IMR-90 (cell line): Measurements from ENCODE around the gene CCDC88C. TPM values are rescaled to one million over a fixed set of nuclear protein-coding genes. Genes with fewer than 3 reads are reported as not detected.

Experiments
- ATAC-seq: fragments of 200-7000 bp; cut with Tn5 transposase; 2 replicates; pipeline ENCODE4 v1.9.1; 2020; ENCODE audit warnings: low read depth, mild to moderate bottlenecking, moderate library complexity
- BruUV-seq: library from RNA; stranded (reverse); fragments of 400-500 nt; replicated peaks from 2 replicates; lab custom pipeline; 2021; lab: Mats Ljungman, UMichigan
- CTCF ChIA-PET: fragments of 300-600 bp; formaldehyde crosslinking; extraction: SDS; loops from one replicate; lab custom pipeline; 2021; ENCODE audit warnings: antibody characterized with exemption; lab: Yijun Ruan, JAX
- POLR2A ChIA-PET: fragments of 300-600 bp; sonication (Branson Sonifier 250); formaldehyde crosslinking; loops from one replicate; lab custom pipeline; 2022; ENCODE audit warnings: antibody characterized with exemption; ENCODE audit not compliant: unreplicated experiment; lab: Charles Lee
- DNase-seq: peaks from one replicate; pipeline ENCODE4 v3.0.0; 2013
- H2AFZ ChIP-seq: replicated peaks from 2 replicates; pipeline ENCODE3; 2013; ENCODE audit warnings: low read length, mild to moderate bottlenecking; ENCODE audit not compliant: poor library complexity
- H2AK5ac ChIP-seq: 2 replicates; pipeline ENCODE4 v1.6.1; 2013; ENCODE audit warnings: low read depth, low read length, inconsistent platforms
- H2AK9ac ChIP-seq: replicated peaks from 2 replicates; pipeline ENCODE3; 2013; ENCODE audit warnings: mild to moderate bottlenecking, low read depth, low read length, moderate library complexity; ENCODE audit not compliant: poor library complexity
- H2BK120ac ChIP-seq: 2 replicates; pipeline ENCODE4 v1.6.1; 2013; ENCODE audit warnings: low read depth, low read length, inconsistent platforms
- H2BK15ac ChIP-seq: 3 replicates; pipeline ENCODE4 v1.6.1; 2013; ENCODE audit warnings: low read depth, low read length, inconsistent platforms
- H2BK20ac ChIP-seq: 2 replicates; pipeline ENCODE4 v1.6.1; 2013; ENCODE audit warnings: low read depth, mild to moderate bottlenecking, inconsistent platforms, low read length, moderate library complexity
- H2BK5ac ChIP-seq: 2 replicates; pipeline ENCODE4 v1.6.1; 2013; ENCODE audit warnings: mild to moderate bottlenecking, low read depth, low read length, inconsistent platforms; ENCODE audit not compliant: poor library complexity, severe bottlenecking
- H3K14ac ChIP-seq: replicated peaks from 2 replicates; pipeline ENCODE4 v1.6.1; 2013; ENCODE audit warnings: low read depth, low read length, inconsistent platforms
- H3K18ac ChIP-seq: 2 replicates; pipeline ENCODE4 v1.6.1; 2013; ENCODE audit warnings: low read depth, low read length, control low read depth
- H3K23ac ChIP-seq: 2 replicates; pipeline ENCODE4 v1.6.1; 2013; ENCODE audit warnings: low read depth, low read length, inconsistent platforms
- H3K27ac ChIP-seq: 2 replicates; pipeline ENCODE4 v1.5.1; 2013; ENCODE audit warnings: mild to moderate bottlenecking, control low read depth, low read length; ENCODE audit not compliant: insufficient read depth
- H3K27me3 ChIP-seq: 2 replicates; pipeline ENCODE4 v1.6.1; 2013; ENCODE audit warnings: low read length; ENCODE audit not compliant: control insufficient read depth, insufficient read depth
- H3K36me3 ChIP-seq: 2 replicates; pipeline ENCODE4 v1.6.1; 2013; ENCODE audit warnings: low read length, mixed read lengths; ENCODE audit not compliant: control insufficient read depth, insufficient read depth
- H3K4ac ChIP-seq: 2 replicates; pipeline ENCODE4 v1.6.1; 2013; ENCODE audit warnings: low read depth, low read length, inconsistent platforms
- H3K4me1 ChIP-seq: 2 replicates; pipeline ENCODE4 v1.6.1; 2013; ENCODE audit warnings: low read length, mixed read lengths; ENCODE audit not compliant: control insufficient read depth, insufficient read depth
- H3K4me2 ChIP-seq: 2 replicates; pipeline ENCODE4 v1.6.1; 2013; ENCODE audit warnings: low read depth, mild to moderate bottlenecking, control low read depth, low read length, moderate library complexity
- H3K4me3 ChIP-seq: 2 replicates; pipeline ENCODE4 v1.5.1; 2013; ENCODE audit warnings: low read depth, mild to moderate bottlenecking, control low read depth, low read length, moderate library complexity; ENCODE audit not compliant: insufficient read depth
- H3K56ac ChIP-seq: 2 replicates; pipeline ENCODE4 v1.6.1; 2013; ENCODE audit warnings: low read length, inconsistent platforms; ENCODE audit not compliant: insufficient read depth; ENCODE audit errors: extremely low read depth
- H3K79me1 ChIP-seq, 2 experiments: 2 replicates each; pipeline ENCODE4 v1.6.1; 2013; ENCODE audit warnings: low read length in 2 of 2, inconsistent platforms in 1 of 2, low read depth in 1 of 2
- H3K9ac ChIP-seq: 2 replicates; pipeline ENCODE4 v1.6.1; 2013; ENCODE audit warnings: low read depth, low read length, control low read depth
- H3K9me1 ChIP-seq: 2 replicates; pipeline ENCODE4 v1.6.1; 2013; ENCODE audit warnings: low read length, inconsistent platforms; ENCODE audit not compliant: insufficient read depth
- H3K9me3 ChIP-seq: 2 replicates; pipeline ENCODE4 v1.6.1; 2013; ENCODE audit warnings: low read length; ENCODE audit not compliant: control insufficient read depth, insufficient read depth
- H4K20me1 ChIP-seq: 2 replicates; pipeline ENCODE4 v1.6.1; 2013; ENCODE audit warnings: low read length, inconsistent platforms; ENCODE audit not compliant: insufficient read depth
- H4K5ac ChIP-seq: 2 replicates; pipeline ENCODE4 v1.6.1; 2013; ENCODE audit warnings: mild to moderate bottlenecking, low read depth, low read length, control low read depth
- H4K8ac ChIP-seq, 2 experiments: 2 replicates each; pipeline ENCODE4 v1.6.1; 2013; ENCODE audit warnings: low read depth in 2 of 2, low read length in 2 of 2, control low read depth in 1 of 2, inconsistent platforms in 1 of 2
- H4K91ac ChIP-seq: 2 replicates; pipeline ENCODE4 v1.6.1; 2013; ENCODE audit warnings: low read depth, low read length, inconsistent platforms; ENCODE audit not compliant: insufficient read depth
- BHLHE40 ChIP-seq: fragments of 150-350 bp; IDR thresholded peaks from 2 replicates; pipeline ENCODE4 v1.6.1; 2016; ENCODE audit warnings: mild to moderate bottlenecking, low read depth, low read length
- CHD1 ChIP-seq: IDR thresholded peaks from 2 replicates; pipeline ENCODE4 v1.6.1; 2012; ENCODE audit warnings: low read depth, low read length, improper control_type of control experiment
- ELK1 ChIP-seq: fragments of 150-350 bp; IDR thresholded peaks from 2 replicates; pipeline ENCODE4 v1.6.1; 2016; ENCODE audit warnings: low read depth, mild to moderate bottlenecking, low read length, moderate library complexity, borderline replicate concordance
- FOS ChIP-seq: fragments of 150-350 bp; IDR thresholded peaks from 2 replicates; pipeline ENCODE4 v1.6.1; 2016; ENCODE audit warnings: low read depth, low read length
- MAFK ChIP-seq: IDR thresholded peaks from 2 replicates; pipeline ENCODE4 v1.6.1; 2012; ENCODE audit warnings: low read depth, low read length, improper control_type of control experiment
- MAZ ChIP-seq: IDR thresholded peaks from 2 replicates; pipeline ENCODE4 v1.6.1; 2012; ENCODE audit warnings: low read depth, mild to moderate bottlenecking, low read length, improper control_type of control experiment, moderate library complexity, borderline replicate concordance
- MXI1 ChIP-seq: IDR thresholded peaks from 2 replicates; pipeline ENCODE4 v1.6.1; 2012; ENCODE audit warnings: low read depth, mild to moderate bottlenecking, low read length, moderate library complexity, borderline replicate concordance
- NFE2L2 ChIP-seq: fragments of 150-350 bp; IDR thresholded peaks from 2 replicates; pipeline ENCODE4 v1.6.1; 2016; ENCODE audit warnings: low read depth, mild to moderate bottlenecking, low read length
- POLR2A ChIP-seq: IDR thresholded peaks from 2 replicates; pipeline ENCODE4 v1.6.1; 2012; ENCODE audit warnings: mild to moderate bottlenecking, low read depth, low read length
- RFX5 ChIP-seq: IDR thresholded peaks from 2 replicates; pipeline ENCODE4 v1.8.0; 2012; ENCODE audit warnings: low read depth, mild to moderate bottlenecking, low read length, moderate library complexity
- SMC3 ChIP-seq: fragments of 150-350 bp; IDR thresholded peaks from 2 replicates; pipeline ENCODE4 v1.6.1; 2016; ENCODE audit warnings: low read depth, mild to moderate bottlenecking, antibody characterized with exemption, low read length, moderate library complexity
- USF2 ChIP-seq: fragments of 150-350 bp; IDR thresholded peaks from 2 replicates; pipeline ENCODE4 v1.6.1; 2017; ENCODE audit warnings: mild to moderate bottlenecking, antibody characterized with exemption, low read length, low read depth
- WGBS, 2 experiments: methylation state at CpG; one replicate each; pipeline versions ENCODE4 v1.1.5 to v1.1.7; 2013; ENCODE audit warnings: missing lambda C conversion rate in 2 of 2; ENCODE audit not compliant: insufficient read length in 1 of 2; ENCODE audit errors: extremely low coverage in 2 of 2; 5-methylcytosine and 5-hydroxymethylcytosine counted together
- dilution Hi-C: fragments of 300-500 bp; cut with HindIII; formaldehyde crosslinking; loops from one replicate; pipeline ENCODE4 v1.14.3; 2018; ENCODE audit warnings: low sequenced_read_pairs; ENCODE audit not compliant: unreplicated experiment
- in situ Hi-C: fragments of 300-500 bp; cut with MboI; formaldehyde crosslinking; loops from 3 replicates; pipeline ENCODE4 v1.14.3; 2019; ENCODE audit warnings: low sequenced_read_pairs, inconsistent platforms, mixed read lengths
- intact Hi-C: fragments of 100-400 bp; cut with micrococcal nuclease; formaldehyde crosslinking; loops from 2 replicates; pipeline ENCODE4 v1.10.0; 2022
- polyA plus RNA-seq, 3 experiments: library from polyadenylated mRNA; depleted of rRNA; stranded (reverse); fragments of >200 nt; gene quantifications; 2 replicates each; pipeline ENCODE4 v1.2.3, GENCODE V29; 2012; ENCODE audit warnings: low replicate concordance in 1 of 3
- total RNA-seq: library from RNA; depleted of rRNA; stranded (reverse); fragments of >200 nt; gene quantifications from 2 replicates; pipeline ENCODE4 v1.2.3, GENCODE V29; 2012
- TF ChIP-seq, protein P1 (sequence below): conservative IDR thresholded peaks from 2 replicates; pipeline ENCODE4 v1.5.1; 2012; ENCODE audit warnings: mild to moderate bottlenecking, low read depth, low read length, improper control_type of control experiment

CCDC88C gene
- total and polyA plus RNA-seq, 2 of the 4 experiments (the other 2 are of a cell fraction): 0.17 to 0.18 TPM

DNA sequence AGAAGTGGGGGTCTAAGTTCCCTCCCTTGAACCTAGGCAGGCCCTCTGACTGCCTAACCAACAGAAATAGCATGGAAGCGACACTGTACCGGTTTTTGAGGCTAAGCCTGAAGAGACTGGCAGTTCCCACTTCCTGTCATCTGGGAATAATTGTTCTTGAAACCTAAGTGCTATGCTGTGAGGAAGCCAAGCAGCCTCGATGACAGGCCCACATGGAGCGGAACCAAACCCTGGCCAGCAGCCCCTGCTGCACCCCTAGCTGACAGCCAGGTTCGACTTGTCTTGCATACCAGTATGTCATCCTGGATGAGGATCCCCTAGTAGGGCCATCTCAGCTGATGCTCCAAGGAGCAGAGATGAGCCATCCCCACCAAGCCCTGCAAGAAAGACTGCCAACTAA lies 166.7 kb downstream of the CCDC88C start:
- intact Hi-C loops: no loop called here

More for the DNA sequence above, 166.7 kb downstream of the CCDC88C start:
- Histone ChIP-seq H4K20me1 (no peaks in the 10 kb centered on the region), H3K9me3 (no peaks in the 10 kb centered on the region), H3K79me1 (no peaks in the 10 kb centered on the region), H3K14ac (no peak overlapping the region), H3K4me1 (peaks cover 2% of the 10 kb centered on the region; the same call in 1 of the 2 replicates), H2BK15ac (no peak overlapping the region), H3K4ac (no peak overlapping the region), H4K8ac (no peak overlapping the region), H3K4me2 (no peak overlapping the region), H2AK9ac (no peak overlapping the region), H4K91ac (no peak overlapping the region), H3K4me3 (no peak overlapping the region), H2BK120ac (no peak overlapping the region), H3K27ac (no peak overlapping the region), H3K9me1 (0 out of 2 replicates have a peak, but pooled peaks cover 5% of the 10 kb centered on the region), H4K5ac (no peak overlapping the region), H2BK5ac (no peak overlapping the region), H2AFZ (no peak overlapping the region), H3K23ac (no peak overlapping the region), H3K9ac (no peak overlapping the region), H2BK20ac (no peak overlapping the region), H3K27me3 (peaks cover 18% of the 10 kb centered on the region; the same call in 1 of the 2 replicates), H2AK5ac (no peak overlapping the region), H3K36me3 (no peaks in the 10 kb centered on the region), H3K56ac (no peak overlapping the region), H3K18ac (no peak overlapping the region)
- in situ Hi-C loops: no loop called here
- no TSS peak for BruUV-seq
- dilution Hi-C loops: no loop called here
- no peak for ATAC-seq
- CTCF ChIA-PET: no interaction called here
- DNase-seq: no peak
- 20% methylated on average over 1 of the region's 5 CpGs; no CpG with 5 or more reads in 1 of the 2 experiments for WGBS, 2 experiments
- POLR2A ChIA-PET: no interaction called here
- no peak for TF ChIP-seq MAZ
- TF ChIP-seq, protein P1, sequence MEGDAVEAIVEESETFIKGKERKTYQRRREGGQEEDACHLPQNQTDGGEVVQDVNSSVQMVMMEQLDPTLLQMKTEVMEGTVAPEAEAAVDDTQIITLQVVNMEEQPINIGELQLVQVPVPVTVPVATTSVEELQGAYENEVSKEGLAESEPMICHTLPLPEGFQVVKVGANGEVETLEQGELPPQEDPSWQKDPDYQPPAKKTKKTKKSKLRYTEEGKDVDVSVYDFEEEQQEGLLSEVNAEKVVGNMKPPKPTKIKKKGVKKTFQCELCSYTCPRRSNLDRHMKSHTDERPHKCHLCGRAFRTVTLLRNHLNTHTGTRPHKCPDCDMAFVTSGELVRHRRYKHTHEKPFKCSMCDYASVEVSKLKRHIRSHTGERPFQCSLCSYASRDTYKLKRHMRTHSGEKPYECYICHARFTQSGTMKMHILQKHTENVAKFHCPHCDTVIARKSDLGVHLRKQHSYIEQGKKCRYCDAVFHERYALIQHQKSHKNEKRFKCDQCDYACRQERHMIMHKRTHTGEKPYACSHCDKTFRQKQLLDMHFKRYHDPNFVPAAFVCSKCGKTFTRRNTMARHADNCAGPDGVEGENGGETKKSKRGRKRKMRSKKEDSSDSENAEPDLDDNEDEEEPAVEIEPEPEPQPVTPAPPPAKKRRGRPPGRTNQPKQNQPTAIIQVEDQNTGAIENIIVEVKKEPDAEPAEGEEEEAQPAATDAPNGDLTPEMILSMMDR: no peak
- TF ChIP-seq POLR2A: no peak
- no peak for TF ChIP-seq FOS
- no peak for TF ChIP-seq MAFK
- no peak for TF ChIP-seq MXI1
- no peak for TF ChIP-seq BHLHE40
- TF ChIP-seq ELK1: no peak
- no peak for TF ChIP-seq SMC3
- no peak for TF ChIP-seq USF2
- TF ChIP-seq CHD1: no peak
- no peak for TF ChIP-seq RFX5
- TF ChIP-seq NFE2L2: no peak
